Measurements from ENCODE around the gene KLHDC4. TPM values are rescaled to one million over a fixed set of nuclear protein-coding genes. Genes with fewer than 3 reads are reported as not detected.

KLHDC4 gene
- total RNA-seq, 1 donor from 2014 or later: 29.8 TPM

DNA sequence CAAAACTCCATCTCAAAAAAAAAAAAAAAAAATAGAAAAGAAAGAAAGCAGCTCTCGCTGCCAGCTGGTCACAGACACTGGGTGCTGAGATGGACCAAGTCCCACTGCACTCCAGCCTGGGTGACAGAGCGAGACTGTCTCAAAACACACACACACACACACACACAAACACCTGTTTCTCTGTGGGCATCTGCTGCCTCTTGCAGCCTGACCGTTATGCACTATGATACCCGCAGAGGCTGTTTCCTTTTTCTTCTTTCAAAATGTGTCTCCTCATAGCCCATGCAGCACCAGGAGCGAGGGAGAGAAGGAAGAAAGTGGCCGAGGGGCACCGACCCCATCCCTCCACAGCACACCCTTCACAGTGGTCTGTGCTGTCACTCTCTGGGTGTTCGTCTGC lies 36.9 kb upstream of the KLHDC4 start:
- peaks cover 16% of the 10 kb centered on the region for H3K4me1 ChIP-seq (ENCODE audit: insufficient read depth, low read length)
- Mint-ChIP-seq H3K4me1 (ENCODE audit: low read depth, unreplicated experiment) (peaks cover 17% of the 10 kb centered on the region), H3K36me3 (ENCODE audit: low read depth, unreplicated experiment) (peaks cover 2% of the 10 kb centered on the region), H3K4me3 (ENCODE audit: unreplicated experiment) (no peak overlapping the region), H3K9me3 (ENCODE audit: unreplicated experiment) (peaks cover 7% of the 10 kb centered on the region), H3K27me3 (ENCODE audit: low read depth, unreplicated experiment) (peaks cover 2% of the 10 kb centered on the region), H3K27ac (ENCODE audit: unreplicated experiment) (no peak overlapping the region)
- H3K79me2 ChIP-seq (ENCODE audit: insufficient read depth, low read length): no peaks in the 10 kb centered on the region
- no peaks in the 10 kb centered on the region for H3K36me3 ChIP-seq (ENCODE audit: insufficient read depth, low read length)
- no peak overlapping the region for H3K27ac ChIP-seq (ENCODE audit: low read depth, low read length)
- no peaks in the 10 kb centered on the region for H3K9me3 ChIP-seq (ENCODE audit: insufficient read depth, low read depth, low read length)
- no peak for FAIRE-seq
- no peak overlapping the region for H3K9ac ChIP-seq (ENCODE audit: low read length)
- no peaks in the 10 kb centered on the region for H4K20me1 ChIP-seq (ENCODE audit: insufficient read depth, low read length)
- no peak overlapping the region for H3K4me2 ChIP-seq (ENCODE audit: low read length)
- no peak overlapping the region for H3K4me3 ChIP-seq (ENCODE audit: insufficient read depth, low read depth, low read length)
- no peaks in the 10 kb centered on the region for H3K27me3 ChIP-seq (ENCODE audit: insufficient read depth, low read length)
- H2AFZ ChIP-seq (ENCODE audit: low read depth, low read length): no peak overlapping the region
- TF ChIP-seq EZH2 (IDR thresholded peaks at IDR 0.05; ENCODE audit: insufficient read depth, low read length): no peak
- TF ChIP-seq, protein P1, sequence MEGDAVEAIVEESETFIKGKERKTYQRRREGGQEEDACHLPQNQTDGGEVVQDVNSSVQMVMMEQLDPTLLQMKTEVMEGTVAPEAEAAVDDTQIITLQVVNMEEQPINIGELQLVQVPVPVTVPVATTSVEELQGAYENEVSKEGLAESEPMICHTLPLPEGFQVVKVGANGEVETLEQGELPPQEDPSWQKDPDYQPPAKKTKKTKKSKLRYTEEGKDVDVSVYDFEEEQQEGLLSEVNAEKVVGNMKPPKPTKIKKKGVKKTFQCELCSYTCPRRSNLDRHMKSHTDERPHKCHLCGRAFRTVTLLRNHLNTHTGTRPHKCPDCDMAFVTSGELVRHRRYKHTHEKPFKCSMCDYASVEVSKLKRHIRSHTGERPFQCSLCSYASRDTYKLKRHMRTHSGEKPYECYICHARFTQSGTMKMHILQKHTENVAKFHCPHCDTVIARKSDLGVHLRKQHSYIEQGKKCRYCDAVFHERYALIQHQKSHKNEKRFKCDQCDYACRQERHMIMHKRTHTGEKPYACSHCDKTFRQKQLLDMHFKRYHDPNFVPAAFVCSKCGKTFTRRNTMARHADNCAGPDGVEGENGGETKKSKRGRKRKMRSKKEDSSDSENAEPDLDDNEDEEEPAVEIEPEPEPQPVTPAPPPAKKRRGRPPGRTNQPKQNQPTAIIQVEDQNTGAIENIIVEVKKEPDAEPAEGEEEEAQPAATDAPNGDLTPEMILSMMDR (IDR thresholded peaks at IDR 0.05; ENCODE audit: insufficient read depth, low read depth, low read length): no peak
- no peak for DNase-seq (ENCODE audit: low read depth)

DNA sequence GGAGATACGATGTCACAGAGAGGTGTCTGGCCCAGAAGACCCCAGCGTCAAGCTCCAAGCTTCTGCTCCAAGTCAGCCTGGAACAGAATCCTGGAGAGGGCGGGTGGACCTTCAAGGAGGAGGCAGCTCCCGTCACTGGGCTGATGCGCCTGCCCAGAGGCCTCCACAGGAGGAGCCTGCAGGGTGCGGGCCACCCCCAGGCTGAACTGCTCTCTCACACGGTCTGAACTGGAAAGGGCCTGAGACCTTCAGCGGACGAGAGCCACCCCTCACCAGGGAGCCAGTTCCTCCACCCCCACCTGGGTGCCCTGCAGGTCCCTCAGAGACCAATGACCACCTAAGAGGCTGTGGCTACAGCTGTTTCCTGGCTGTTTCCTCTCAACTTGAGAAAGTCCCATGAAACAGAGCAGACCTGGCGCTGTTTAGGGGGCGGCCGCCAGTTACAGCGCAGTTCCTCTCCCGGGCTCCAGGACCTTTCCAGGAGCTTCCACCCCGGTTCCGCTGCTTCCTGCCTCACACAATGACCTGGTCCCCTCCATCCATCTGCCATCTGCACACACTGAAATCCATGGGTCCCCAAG lies 36.0 kb upstream of the KLHDC4 start:
- no peak overlapping the region for H3K9ac ChIP-seq (ENCODE audit: low read length)
- H3K4me1 Mint-ChIP-seq (ENCODE audit: low read depth, unreplicated experiment): peaks cover 11% of the 10 kb centered on the region
- H3K79me2 ChIP-seq (ENCODE audit: insufficient read depth, low read length): no peaks in the 10 kb centered on the region
- H3K27me3 ChIP-seq (ENCODE audit: insufficient read depth, low read length): no peaks in the 10 kb centered on the region
- no peak for DNase-seq (ENCODE audit: low read depth)
- peaks cover 10% of the 10 kb centered on the region for H3K4me1 ChIP-seq (ENCODE audit: insufficient read depth, low read length)
- H3K27me3 Mint-ChIP-seq (ENCODE audit: low read depth, unreplicated experiment): peaks cover 2% of the 10 kb centered on the region
- no peak overlapping the region for H3K4me3 ChIP-seq (ENCODE audit: insufficient read depth, low read depth, low read length)
- no peak for TF ChIP-seq EZH2 (IDR thresholded peaks at IDR 0.05; ENCODE audit: insufficient read depth, low read length)
- TF ChIP-seq, protein P1 (IDR thresholded peaks at IDR 0.05; ENCODE audit: insufficient read depth, low read depth, low read length): no peak
- H3K36me3 Mint-ChIP-seq (ENCODE audit: low read depth, unreplicated experiment): peaks cover 2% of the 10 kb centered on the region
- H3K27ac ChIP-seq (ENCODE audit: low read depth, low read length): no peak overlapping the region
- H4K20me1 ChIP-seq (ENCODE audit: insufficient read depth, low read length): no peaks in the 10 kb centered on the region
- no peaks in the 10 kb centered on the region for H3K36me3 ChIP-seq (ENCODE audit: insufficient read depth, low read length)
- H3K27ac Mint-ChIP-seq (ENCODE audit: unreplicated experiment): no peak overlapping the region
- no peak for FAIRE-seq
- H3K4me2 ChIP-seq (ENCODE audit: low read length): no peak overlapping the region
- peaks cover 7% of the 10 kb centered on the region for H3K9me3 Mint-ChIP-seq (ENCODE audit: unreplicated experiment)
- H3K9me3 ChIP-seq (ENCODE audit: insufficient read depth, low read depth, low read length): no peaks in the 10 kb centered on the region
- no peak overlapping the region for H3K4me3 Mint-ChIP-seq (ENCODE audit: unreplicated experiment)
- no peak overlapping the region for H2AFZ ChIP-seq (ENCODE audit: low read depth, low read length)

DNA sequence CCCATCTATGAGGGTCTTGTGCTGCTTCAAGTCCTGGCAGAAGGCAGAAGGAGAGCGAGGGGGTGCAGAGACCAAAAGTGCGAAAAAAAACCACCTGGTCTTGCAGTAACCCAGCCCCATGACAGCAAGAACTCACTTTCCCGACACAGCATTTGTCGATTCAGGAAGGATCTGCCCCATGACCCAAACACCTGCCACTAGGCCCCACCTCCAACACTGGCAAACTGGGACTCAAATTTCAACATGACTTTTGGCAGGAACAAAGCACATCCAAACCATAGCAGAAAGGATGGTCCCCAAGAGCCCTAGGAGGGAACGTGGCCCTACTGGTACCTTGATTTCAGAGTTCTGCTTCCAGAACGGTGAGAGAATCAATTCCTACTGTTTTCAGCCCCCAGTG lies 34.7 kb upstream of the KLHDC4 start:
- DNase-seq (ENCODE audit: low read depth) (no peak), FAIRE-seq (no peak)
- no peaks in the 10 kb centered on the region for H3K9me3 ChIP-seq (ENCODE audit: insufficient read depth, low read depth, low read length)
- no peaks in the 10 kb centered on the region for H3K4me1 ChIP-seq (ENCODE audit: insufficient read depth, low read length)
- H3K27me3 ChIP-seq (ENCODE audit: insufficient read depth, low read length): no peaks in the 10 kb centered on the region
- no peak overlapping the region for H3K9ac ChIP-seq (ENCODE audit: low read length)
- H3K4me1 Mint-ChIP-seq (ENCODE audit: low read depth, unreplicated experiment): no peaks in the 10 kb centered on the region
- H3K27me3 Mint-ChIP-seq (ENCODE audit: low read depth, unreplicated experiment): peaks cover 2% of the 10 kb centered on the region
- TF ChIP-seq, protein P1 (IDR thresholded peaks at IDR 0.05; ENCODE audit: insufficient read depth, low read depth, low read length): no peak
- no peak for TF ChIP-seq EZH2 (IDR thresholded peaks at IDR 0.05; ENCODE audit: insufficient read depth, low read length)
- H3K27ac ChIP-seq (ENCODE audit: low read depth, low read length): no peak overlapping the region
- H3K9me3 Mint-ChIP-seq (ENCODE audit: unreplicated experiment): peaks cover 7% of the 10 kb centered on the region
- H3K79me2 ChIP-seq (ENCODE audit: insufficient read depth, low read length): no peaks in the 10 kb centered on the region
- H3K27ac Mint-ChIP-seq (ENCODE audit: unreplicated experiment): no peak overlapping the region
- H3K36me3 Mint-ChIP-seq (ENCODE audit: low read depth, unreplicated experiment): peaks cover 2% of the 10 kb centered on the region
- no peak overlapping the region for H3K4me2 ChIP-seq (ENCODE audit: low read length)
- H4K20me1 ChIP-seq (ENCODE audit: insufficient read depth, low read length): no peaks in the 10 kb centered on the region
- no peaks in the 10 kb centered on the region for H3K36me3 ChIP-seq (ENCODE audit: insufficient read depth, low read length)
- no peak overlapping the region for H3K4me3 ChIP-seq (ENCODE audit: insufficient read depth, low read depth, low read length)
- H3K4me3 Mint-ChIP-seq (ENCODE audit: unreplicated experiment): no peak overlapping the region
- H2AFZ ChIP-seq (ENCODE audit: low read depth, low read length): no peak overlapping the region

Data from astrocyte (in vitro differentiated cells and primary cell).